ENCODE data around the gene TPRN. TPM values are rescaled to one million over a fixed set of nuclear protein-coding genes. Genes with fewer than 3 reads are reported as not detected.
A peak's percentile ranks its signal among the peaks of the same experiment; 100 is the strongest.

Gene TPRN
- total and polyA plus RNA-seq, 2 experiments from 2014 or later: 6.4 to 29.2 TPM

- TF ChIP-seq, protein P1, sequence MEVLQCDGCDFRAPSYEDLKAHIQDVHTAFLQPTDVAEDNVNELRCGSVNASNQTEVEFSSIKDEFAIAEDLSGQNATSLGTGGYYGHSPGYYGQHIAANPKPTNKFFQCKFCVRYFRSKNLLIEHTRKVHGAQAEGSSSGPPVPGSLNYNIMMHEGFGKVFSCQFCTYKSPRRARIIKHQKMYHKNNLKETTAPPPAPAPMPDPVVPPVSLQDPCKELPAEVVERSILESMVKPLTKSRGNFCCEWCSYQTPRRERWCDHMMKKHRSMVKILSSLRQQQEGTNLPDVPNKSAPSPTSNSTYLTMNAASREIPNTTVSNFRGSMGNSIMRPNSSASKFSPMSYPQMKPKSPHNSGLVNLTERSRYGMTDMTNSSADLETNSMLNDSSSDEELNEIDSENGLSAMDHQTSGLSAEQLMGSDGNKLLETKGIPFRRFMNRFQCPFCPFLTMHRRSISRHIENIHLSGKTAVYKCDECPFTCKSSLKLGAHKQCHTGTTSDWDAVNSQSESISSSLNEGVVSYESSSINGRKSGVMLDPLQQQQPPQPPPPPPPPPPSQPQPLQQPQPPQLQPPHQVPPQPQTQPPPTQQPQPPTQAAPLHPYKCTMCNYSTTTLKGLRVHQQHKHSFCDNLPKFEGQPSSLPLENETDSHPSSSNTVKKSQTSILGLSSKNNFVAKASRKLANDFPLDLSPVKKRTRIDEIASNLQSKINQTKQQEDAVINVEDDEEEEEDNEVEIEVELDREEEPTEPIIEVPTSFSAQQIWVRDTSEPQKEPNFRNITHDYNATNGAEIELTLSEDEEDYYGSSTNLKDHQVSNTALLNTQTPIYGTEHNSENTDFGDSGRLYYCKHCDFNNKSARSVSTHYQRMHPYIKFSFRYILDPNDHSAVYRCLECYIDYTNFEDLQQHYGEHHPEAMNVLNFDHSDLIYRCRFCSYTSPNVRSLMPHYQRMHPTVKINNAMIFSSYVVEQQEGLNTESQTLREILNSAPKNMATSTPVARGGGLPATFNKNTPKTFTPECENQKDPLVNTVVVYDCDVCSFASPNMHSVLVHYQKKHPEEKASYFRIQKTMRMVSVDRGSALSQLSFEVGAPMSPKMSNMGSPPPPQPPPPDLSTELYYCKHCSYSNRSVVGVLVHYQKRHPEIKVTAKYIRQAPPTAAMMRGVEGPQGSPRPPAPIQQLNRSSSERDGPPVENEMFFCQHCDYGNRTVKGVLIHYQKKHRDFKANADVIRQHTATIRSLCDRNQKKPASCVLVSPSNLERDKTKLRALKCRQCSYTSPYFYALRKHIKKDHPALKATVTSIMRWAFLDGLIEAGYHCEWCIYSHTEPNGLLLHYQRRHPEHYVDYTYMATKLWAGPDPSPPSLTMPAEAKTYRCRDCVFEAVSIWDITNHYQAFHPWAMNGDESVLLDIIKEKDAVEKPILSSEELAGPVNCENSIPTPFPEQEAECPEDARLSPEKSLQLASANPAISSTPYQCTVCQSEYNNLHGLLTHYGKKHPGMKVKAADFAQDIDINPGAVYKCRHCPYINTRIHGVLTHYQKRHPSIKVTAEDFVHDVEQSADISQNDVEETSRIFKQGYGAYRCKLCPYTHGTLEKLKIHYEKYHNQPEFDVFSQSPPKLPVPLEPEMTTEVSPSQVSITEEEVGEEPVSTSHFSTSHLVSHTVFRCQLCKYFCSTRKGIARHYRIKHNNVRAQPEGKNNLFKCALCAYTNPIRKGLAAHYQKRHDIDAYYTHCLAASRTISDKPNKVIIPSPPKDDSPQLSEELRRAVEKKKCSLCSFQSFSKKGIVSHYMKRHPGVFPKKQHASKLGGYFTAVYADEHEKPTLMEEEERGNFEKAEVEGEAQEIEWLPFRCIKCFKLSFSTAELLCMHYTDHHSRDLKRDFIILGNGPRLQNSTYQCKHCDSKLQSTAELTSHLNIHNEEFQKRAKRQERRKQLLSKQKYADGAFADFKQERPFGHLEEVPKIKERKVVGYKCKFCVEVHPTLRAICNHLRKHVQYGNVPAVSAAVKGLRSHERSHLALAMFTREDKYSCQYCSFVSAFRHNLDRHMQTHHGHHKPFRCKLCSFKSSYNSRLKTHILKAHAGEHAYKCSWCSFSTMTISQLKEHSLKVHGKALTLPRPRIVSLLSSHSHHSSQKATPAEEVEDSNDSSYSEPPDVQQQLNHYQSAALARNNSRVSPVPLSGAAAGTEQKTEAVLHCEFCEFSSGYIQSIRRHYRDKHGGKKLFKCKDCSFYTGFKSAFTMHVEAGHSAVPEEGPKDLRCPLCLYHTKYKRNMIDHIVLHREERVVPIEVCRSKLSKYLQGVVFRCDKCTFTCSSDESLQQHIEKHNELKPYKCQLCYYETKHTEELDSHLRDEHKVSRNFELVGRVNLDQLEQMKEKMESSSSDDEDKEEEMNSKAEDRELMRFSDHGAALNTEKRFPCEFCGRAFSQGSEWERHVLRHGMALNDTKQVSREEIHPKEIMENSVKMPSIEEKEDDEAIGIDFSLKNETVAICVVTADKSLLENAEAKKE (CRISPR knock-in tag; IDR thresholded peaks at IDR 0.05): no peak
- no peak for TF ChIP-seq ZNF114 (CRISPR knock-in tag; IDR thresholded peaks at IDR 0.05)
- no peak for TF ChIP-seq POLR2AphosphoS5 (IDR thresholded peaks at IDR 0.05; ENCODE audit: low read depth)
- no peak for TF ChIP-seq ETS1 (IDR thresholded peaks at IDR 0.05)
- TF ChIP-seq EZH2 (IDR thresholded peaks at IDR 0.05; ENCODE audit: low read depth, unreplicated experiment): no peak
- TF ChIP-seq STAT1 (IDR thresholded peaks at IDR 0.05; ENCODE audit: unreplicated experiment): no peak
These were observed 30.6 kb downstream of the TPRN start, which contains the start of gene LRRC26 (continued) for GRCh38 chr9:137169896-137170358.

DNA sequence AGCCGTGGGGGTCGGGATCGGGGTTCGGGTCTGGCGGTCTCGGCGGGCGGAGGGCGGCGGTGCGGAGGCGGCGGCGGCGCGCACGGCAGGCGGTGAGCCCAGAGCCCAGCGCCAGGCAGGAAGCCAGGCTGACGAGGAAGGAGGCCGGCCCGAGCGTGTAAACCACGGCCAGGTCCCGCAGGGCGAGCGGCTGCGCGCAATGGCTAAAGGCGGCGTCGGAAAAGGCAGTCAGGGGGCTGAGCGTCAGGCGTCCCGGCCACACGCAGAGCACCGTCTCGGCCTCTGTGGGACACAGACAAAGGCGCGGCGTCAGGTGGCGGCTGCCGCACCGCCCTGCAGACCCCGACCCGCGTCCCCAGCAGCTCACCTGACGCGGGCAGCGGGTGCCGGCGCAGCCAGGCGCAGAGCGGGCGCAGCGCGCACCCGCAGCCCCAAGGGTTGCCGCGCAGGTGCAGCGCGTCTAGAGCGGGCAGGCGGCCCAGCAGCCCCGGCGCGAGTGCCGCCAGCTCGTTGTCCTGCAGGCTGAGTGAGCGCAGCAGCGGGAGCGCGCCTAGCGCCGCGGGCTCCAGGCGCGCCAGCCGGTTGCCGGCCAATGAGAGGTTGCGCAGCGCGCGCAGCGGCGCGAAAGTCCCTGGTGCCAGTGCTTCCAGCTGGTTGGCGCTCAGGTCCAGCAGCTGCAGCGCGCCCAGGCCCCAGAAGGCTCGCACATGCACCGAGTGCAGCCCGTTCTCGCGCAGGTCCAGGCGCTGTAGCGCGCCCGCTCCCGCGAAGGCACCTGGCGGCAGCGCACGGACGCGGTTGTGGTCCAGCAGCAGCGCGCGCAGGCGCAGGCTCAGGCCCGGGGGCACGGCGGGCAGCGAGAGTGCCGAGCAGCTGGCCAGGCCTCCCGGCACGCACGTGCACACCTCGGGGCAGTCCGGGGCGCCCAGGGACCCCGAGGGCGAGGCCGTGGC is 31.4 kb downstream of the TPRN start:
- peaks cover 66% of the 10 kb centered on the region for H3K27me3 ChIP-seq (ENCODE audit: insufficient read depth)
- peak overlapping the region; percentile 82 for H3K4me2 ChIP-seq
- H3K4me3 ChIP-seq: peak overlapping the region; percentile 55
- H2AFZ ChIP-seq: peak overlapping the region; percentile 69; the same call in 1 of the 2 replicates
- no peaks in the 10 kb centered on the region; the same call in 1 of the 2 replicates for H3K4me1 ChIP-seq (ENCODE audit: insufficient read depth)
- Mint-ChIP-seq H3K9me3 (no peaks in the 10 kb centered on the region), H3K4me3 (peak overlapping the region; percentile 70), H3K27me3 (ENCODE audit: insufficient read depth, low read depth, poor library complexity) (peaks cover 63% of the 10 kb centered on the region), H3K36me3 (ENCODE audit: low read depth) (no peaks in the 10 kb centered on the region), H3K27ac (no peak overlapping the region), H3K4me1 (peaks cover 5% of the 10 kb centered on the region; the same call in 2 of the 3 replicates)
- no peak overlapping the region for H3K27ac ChIP-seq (ENCODE audit: low read depth)
- ATAC-seq (peak; percentile 69), DNase-seq (ENCODE audit: low spot score) (peak; percentile 89)
- H4K20me1 ChIP-seq (replicated peaks; ENCODE audit: insufficient read depth): no peaks in the 10 kb centered on the region
- H3K9me2 ChIP-seq (ENCODE audit: insufficient read depth): no peaks in the 10 kb centered on the region
- H3K79me2 ChIP-seq (replicated peaks; ENCODE audit: insufficient read depth): no peaks in the 10 kb centered on the region
- no peaks in the 10 kb centered on the region for H3K36me3 ChIP-seq (ENCODE audit: insufficient read depth)
- H3F3A ChIP-seq (replicated peaks; ENCODE audit: low read depth): no peaks in the 10 kb centered on the region
- TF ChIP-seq STAT1 (IDR thresholded peaks at IDR 0.05; ENCODE audit: unreplicated experiment) (no peak), EZH2 (IDR thresholded peaks at IDR 0.05; ENCODE audit: low read depth, unreplicated experiment) (no peak), ZNF331 (CRISPR knock-in tag; IDR thresholded peaks at IDR 0.05; ENCODE audit: low read depth) (no peak), ETS1 (IDR thresholded peaks at IDR 0.05) (no peak), POLR2AphosphoS5 (IDR thresholded peaks at IDR 0.05; ENCODE audit: low read depth) (peak; percentile 31; the same call in 1 of the 2 replicates), CTCF (conservative IDR thresholded peaks at IDR 0.05; ENCODE audit: low read depth in 2 of 2) (no peak)

Data from GM23338 (cell line).